Measurements from ENCODE around the gene ZCCHC18.
"Not testable (repeated sequence)": the region's sequence is repeated elsewhere in the genome, so short reads cannot be mapped to it uniquely, and the experiment has no call there.

The ZCCHC18 gene
- total RNA-seq: 4.1 to 8.2 reads per million in 2 donors

DNA sequence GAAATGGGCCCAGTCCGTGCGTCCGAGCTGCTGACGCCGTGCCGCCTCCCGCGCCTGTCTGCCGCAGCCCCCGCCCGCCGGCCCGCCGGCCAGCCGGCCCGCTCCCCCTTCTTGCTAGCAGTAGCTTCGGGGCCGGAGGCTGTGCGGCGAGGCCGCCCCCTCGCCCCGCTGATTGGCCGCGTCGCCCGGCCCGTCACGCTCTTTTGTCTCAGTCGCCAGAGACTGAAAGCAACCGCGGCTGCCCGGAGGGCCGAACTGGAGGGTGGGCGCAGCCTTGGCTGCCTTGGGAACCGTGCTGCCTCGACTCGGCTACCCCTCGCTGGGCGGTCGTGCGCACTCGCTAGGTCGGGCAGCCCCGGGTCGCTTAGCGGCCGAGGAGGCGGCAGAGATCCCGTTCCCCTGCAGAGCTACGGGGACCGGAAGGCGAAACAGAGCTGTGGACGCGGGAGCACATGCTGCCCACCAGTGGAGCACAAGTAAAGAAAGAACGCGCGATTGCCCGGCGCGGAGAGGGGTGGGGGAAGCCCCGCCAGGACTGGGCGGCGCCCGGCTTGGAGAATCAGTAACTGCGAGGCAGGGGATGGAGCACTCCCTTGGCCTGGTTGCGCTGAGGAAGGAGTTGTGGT lies at the start of gene ZCCHC18:
Gene ZCCHC18, plus strand, starts transcription at position 198 of the 626 bp plus-strand sequence. CDS start 1,589 bp downstream, outside the sequence.
- DNase-seq: peak; percentile 29

- DNase-seq: not testable (repeated sequence)
Measured at GRCh38 chrX:104062636-104063035, 49.7 kb upstream of the ZCCHC18 start.

- not testable (repeated sequence) for DNase-seq
Measured at GRCh38 chrX:104075778-104076445, 36.4 kb upstream of the ZCCHC18 start, which contains the start of gene TMSB15C. TMSB15C (minus strand) TSS chrX:104076236.

DNA sequence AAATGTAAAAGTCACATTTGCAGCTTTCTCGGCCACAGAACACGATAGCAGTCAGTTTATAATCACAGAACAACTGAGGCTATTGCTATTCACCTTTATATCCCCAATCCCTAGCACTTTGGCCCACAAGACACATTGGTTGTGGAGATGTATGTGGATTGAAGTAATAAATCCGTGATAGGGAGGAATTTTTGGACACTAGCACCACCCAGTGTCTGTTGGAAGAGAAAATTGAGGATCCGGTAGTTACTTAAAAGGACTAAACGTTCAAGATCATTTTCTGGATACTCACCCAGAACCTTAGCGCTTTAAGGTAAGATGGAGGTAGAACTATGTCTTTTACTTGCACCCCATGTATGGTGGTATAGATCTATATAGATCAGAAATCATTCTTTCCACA lies 34.5 kb upstream of the ZCCHC18 start:
- not testable (repeated sequence) for DNase-seq

- DNase-seq: no peak
Measured at GRCh38 chrX:104084063-104084462, 28.3 kb upstream of the ZCCHC18 start.

GRCh38 chrX:104084534-104085277 lies 27.6 kb upstream of the ZCCHC18 start:
- DNase-seq: no peak

DNA sequence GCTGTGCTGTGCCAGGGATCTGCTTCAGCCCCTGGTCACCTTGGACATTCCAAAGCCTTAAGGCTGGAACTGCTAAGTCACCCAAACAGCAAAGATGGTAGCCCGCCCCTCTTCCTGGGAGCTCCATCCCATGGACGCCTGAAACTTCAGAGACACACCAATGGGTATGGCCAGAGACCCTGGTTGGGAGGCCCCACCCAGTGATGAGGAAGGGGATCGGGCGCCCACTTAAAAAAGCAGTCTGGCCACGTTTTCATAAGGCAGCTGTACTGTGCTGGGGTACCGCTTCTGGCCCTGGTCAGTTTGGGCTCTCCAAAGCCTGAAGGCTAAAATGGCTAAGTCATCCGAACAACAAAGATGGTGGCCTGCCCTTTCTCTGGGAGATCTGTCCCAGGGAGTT lies 26.8 kb upstream of the ZCCHC18 start:
- no peak for DNase-seq

- DNase-seq: no peak
Measured at GRCh38 chrX:104085919-104086318, 26.4 kb upstream of the ZCCHC18 start.

DNA sequence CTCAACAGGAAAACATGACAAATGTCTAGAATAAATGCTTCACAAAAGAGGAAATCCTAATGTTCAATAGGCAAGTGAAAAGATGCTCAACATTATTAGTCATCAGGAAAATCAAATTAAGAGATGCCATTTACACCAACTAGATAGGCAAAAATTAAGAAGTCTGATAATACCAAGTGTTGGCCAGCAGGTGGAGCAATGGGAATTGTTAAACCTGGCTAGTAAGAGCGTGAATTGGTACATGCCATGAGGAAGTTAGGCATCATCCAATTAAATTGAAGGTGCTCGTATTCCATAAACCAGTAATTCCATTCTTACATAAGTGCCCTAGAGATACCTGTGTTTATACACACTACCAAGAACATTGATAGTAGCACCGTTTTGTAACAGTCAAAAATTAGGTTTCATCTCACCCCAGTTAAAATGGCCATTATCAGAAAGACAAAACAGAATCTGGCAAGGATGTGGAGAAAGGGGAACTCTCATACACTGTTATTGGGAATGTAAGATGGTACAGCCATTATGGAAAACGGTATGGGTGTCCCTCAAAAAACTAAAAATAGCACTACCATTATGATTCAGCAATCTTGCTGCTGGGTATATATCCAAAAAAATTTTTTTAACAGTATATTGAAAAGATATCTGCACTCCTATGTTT lies 14.0 kb upstream of the ZCCHC18 start:
- peak; percentile 47 for DNase-seq

- no peak for DNase-seq
Measured at GRCh38 chrX:104098919-104099318, 13.4 kb upstream of the ZCCHC18 start.

DNA sequence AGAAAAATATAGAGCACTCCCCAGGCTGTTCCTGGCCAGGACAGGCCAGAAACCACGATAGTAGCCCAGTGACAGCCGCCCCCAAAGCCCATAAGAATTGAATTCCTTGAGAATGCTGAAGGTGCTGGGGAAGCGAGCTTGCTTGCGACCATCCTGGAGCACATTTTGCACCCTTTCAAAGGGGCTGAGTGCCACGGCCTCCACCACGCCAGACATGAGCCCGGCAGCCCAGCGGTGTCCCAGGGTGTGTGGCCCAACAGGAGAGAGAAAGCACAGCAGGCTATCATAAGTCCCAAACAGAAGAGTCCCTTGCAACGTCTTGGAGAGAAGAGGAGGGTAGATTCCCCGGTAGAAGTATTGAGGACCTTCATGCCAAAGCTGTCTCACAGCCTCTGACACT lies 7.6 kb upstream of the ZCCHC18 start:
- no peak for DNase-seq

DNA sequence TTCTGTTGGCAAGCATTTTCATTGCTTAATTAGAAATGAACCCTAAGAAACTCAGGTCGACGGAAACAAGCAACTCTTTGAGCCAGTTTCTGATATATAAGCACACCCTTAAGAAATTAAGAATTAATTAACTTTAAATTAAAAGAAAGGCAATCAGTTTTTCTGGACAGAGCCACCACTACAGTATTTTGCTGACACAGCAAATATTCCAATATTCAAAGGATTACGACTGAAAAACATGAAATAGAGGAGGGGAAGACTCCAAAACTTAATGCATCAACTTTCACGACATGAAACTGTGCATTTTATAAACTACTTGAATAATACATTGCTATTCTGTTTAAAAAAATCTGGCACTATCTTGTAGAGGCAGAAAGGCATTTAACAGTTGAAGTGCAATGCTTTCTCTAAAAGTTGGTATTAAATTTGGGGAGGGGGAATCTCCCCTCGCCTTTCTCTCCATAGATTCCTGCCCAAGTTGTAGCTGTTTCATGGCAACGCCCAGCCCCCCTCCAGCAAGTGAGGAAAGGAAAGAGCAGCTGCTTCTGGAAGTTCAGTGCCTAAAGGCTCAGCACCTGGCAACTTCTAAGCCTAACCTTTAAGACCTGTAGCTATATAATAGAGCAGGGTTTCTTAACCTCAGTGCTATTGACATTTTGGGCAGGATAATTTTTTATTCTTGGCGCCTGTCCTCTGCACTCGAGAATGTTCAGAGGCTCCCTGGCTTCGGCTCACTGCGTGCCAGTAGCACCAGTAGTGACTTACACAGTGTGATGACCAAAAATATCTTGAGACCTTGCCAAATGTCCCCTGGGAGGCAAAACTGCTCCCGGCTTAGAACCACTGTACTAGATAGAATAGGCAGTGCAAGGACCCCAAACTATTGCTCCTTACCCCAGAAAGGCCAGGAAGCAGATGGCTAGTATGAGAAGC lies 6.7 kb upstream of the ZCCHC18 start:
- no peak for DNase-seq

GRCh38 chrX:104108955-104109354 lies 3.4 kb upstream of the ZCCHC18 start:
- no peak for DNase-seq

DNA sequence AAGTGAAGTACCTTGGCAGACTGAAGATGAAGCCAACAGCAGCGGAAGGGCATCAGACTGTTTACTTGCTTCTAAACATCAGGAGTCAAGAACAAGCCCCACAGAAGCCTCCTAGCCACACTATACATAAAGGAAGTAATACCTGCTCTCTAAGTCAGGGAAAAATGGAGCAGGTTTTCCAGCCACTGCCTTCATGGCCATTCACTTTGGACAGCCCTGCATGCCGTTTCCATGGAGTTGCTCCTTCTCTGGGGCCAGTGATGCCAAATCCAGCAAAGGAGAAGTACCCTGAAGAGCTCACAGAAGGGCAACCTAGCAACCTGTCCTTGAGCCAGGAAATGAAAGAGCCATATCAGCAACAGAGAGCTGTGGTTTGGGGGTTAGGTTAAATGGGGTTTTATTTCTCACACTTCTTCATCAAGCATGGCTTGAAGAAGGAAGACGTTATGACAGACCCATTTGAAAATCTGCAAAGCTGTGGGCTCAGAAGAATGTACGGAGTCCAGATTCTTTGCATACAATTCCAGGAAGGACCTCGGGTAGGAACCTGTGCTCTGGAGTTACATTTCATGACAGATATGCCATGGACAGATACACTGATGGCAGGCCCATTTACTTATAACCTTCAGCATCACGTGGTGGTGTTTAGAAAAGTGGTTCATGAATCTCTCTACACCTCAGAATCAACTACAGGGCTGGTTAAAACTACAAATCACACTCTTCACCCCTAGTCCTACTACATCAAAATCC lies 1.7 kb upstream of the ZCCHC18 start:
- DNase-seq: not testable (repeated sequence)

DNA sequence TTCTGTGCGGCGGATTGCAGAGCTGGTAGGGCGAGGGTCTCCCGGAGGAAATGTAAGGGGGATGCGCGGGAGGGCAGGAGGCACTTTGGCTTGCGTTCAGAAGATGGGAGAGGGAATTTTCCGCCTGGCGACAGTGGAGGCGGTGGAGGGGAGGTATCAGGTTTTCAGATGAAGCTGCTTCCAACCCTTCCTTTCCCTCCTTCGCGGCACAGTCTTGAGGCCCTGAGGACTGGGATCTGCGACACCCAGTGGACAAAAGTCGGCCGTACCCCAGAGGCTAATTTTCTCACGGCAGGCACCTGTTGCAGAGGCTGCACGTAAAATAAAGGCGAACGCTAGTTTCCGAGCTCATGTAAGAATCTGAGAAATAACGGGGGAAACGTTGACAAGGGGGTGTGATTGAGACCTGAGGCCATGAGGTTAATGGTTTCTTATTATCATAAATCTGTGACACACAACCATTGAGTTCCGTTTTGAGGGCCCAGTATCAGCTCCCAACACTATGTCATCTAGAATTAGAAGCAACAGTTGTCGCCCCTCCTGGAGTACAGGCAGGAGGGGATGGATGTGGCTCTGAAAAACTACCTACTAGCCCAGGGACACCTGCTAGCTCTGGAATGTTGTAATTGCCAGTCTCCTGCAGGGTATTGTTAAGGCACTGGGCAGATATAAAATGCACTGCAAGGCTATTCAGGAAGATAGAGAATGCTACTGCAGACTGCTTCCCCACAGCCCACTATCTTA lies 1.1 kb downstream of the ZCCHC18 start:
- peak; percentile 37 for DNase-seq

GRCh38 chrX:104117759-104118158 lies 5.4 kb downstream of the ZCCHC18 start:
- DNase-seq: no peak

DNA sequence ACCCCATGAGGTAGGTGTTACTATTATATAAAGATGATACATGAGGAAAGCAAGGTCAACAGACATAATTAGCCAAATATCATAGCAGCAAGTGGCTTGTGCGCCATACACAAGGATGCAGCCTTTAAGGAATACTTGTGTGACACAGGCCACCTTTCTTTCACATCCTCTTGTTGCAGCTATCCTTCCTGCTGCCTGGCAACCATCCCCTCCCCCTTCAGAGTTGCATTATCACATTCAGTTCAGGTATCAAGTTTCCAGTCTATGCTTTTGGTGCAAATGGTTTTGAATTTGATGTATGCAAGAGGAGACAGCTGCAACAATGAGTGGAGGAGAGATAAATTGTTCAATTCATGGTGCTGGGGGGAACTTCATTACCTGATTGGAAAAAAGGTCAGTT lies 6.4 kb downstream of the ZCCHC18 start:
- DNase-seq: no peak

- no peak for DNase-seq
Measured at GRCh38 chrX:104122829-104123228, 10.5 kb downstream of the ZCCHC18 start.

DNA sequence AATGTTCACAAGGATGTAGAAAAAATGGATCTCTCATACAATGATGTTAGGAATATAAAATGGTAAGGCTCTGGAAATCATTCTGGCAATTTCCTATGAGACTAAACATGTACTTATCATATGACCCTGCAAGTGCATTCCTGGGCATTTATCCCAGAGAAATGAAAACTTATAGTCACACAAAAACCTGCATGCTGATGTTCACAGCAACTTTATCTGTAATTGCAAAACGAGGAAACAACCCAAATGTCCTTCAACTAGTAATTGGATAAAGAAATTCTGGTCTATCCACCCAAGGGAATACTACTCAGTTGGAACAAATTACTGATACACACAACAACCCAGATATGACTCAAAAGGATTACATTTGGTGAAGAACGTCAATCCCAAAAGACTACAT lies 14.5 kb downstream of the ZCCHC18 start:
- DNase-seq: no peak

DNA sequence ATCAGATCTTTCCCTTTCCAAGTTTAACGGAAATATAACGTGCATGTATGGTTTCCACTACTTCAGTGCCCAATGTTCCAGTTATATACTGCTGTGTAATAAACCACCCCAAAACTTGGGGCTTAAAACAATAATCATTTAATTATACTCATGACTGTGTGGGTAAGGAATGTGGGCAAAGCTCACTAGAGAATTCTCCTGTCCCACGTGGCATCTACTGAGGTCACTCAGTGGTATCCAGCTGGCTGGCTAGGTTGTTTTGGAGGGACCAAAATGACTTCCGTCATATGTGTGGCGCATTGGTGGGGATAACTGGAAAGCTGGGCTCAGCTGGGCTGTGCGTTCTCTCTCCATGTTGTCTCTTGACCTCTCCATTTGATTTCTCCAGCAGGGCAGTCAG lies 18.5 kb downstream of the ZCCHC18 start:
- DNase-seq: no peak
